ENCODE results near the gene RGS7. TPM values are rescaled to one million over a fixed set of nuclear protein-coding genes. Genes with fewer than 3 reads are reported as not detected.

RGS7 gene
- total and polyA plus RNA-seq, 2 of the 4 experiments (the other 2 are of a cell fraction): 0.58 to 0.72 TPM

DNA sequence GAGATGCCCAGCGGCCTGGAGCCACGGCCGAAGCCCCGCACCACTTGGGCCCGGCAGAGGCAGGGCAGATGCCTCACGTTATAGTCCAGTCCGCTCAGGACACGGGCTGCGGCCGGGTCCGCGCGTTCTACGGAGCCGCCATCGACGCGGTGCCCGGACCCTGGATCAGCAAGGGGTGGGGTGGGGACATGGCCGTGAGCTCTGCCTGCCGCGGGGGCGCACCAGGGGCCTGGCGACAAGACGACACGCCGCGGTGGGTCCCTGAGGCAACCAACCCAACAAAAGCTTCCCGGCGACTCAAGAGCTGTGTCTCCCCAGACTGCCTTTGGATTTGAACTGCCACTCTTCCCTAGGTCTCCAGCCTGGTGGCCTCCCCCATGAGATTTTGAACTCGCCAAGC lies 533.6 kb downstream of the RGS7 start:
- H3K4me3 ChIP-seq (ENCODE audit: insufficient read depth, low read depth, low read length): no peak overlapping the region
- H3K79me1 ChIP-seq (ENCODE audit: low read depth in 1 of 2, low read length in 2 of 2): no peaks in the 10 kb centered on the region
- no peak overlapping the region for H2AK5ac ChIP-seq (ENCODE audit: low read depth, low read length)
- in situ Hi-C loops (cut with MboI; ENCODE audit: low sequenced_read_pairs) (no loop called here), intact Hi-C loops (cut with micrococcal nuclease) (no loop called here), dilution Hi-C loops (cut with HindIII; ENCODE audit: low sequenced_read_pairs, unreplicated experiment) (no loop called here)
- no peak overlapping the region for H3K56ac ChIP-seq (ENCODE audit: extremely low read depth, insufficient read depth, low read length)
- H3K9me3 ChIP-seq (ENCODE audit: control insufficient read depth, insufficient read depth, low read length): 0 out of 2 replicates have a peak, but pooled peaks cover 2% of the 10 kb centered on the region
- no peak overlapping the region for H3K14ac ChIP-seq (replicated peaks; ENCODE audit: low read depth, low read length)
- BruUV-seq (replicated peaks): no TSS peak
- ATAC-seq (ENCODE audit: low read depth): no peak
- no peak overlapping the region for H2AK9ac ChIP-seq (replicated peaks; ENCODE audit: low read depth, low read length, poor library complexity)
- no peak overlapping the region for H4K91ac ChIP-seq (ENCODE audit: insufficient read depth, low read depth, low read length)
- no peak overlapping the region for H3K27ac ChIP-seq (ENCODE audit: insufficient read depth, low read length)
- H2BK15ac ChIP-seq (ENCODE audit: low read depth, low read length): no peak overlapping the region
- H3K4me2 ChIP-seq (ENCODE audit: low read depth, low read length): no peak overlapping the region
- TF ChIP-seq POLR2A (IDR thresholded peaks at IDR 0.05; ENCODE audit: low read depth, low read length): no peak
- no peak for TF ChIP-seq MAZ (IDR thresholded peaks at IDR 0.05; ENCODE audit: borderline replicate concordance, low read depth, low read length)
- TF ChIP-seq MXI1 (IDR thresholded peaks at IDR 0.05; ENCODE audit: borderline replicate concordance, low read depth, low read length): no peak
- TF ChIP-seq, protein P1, sequence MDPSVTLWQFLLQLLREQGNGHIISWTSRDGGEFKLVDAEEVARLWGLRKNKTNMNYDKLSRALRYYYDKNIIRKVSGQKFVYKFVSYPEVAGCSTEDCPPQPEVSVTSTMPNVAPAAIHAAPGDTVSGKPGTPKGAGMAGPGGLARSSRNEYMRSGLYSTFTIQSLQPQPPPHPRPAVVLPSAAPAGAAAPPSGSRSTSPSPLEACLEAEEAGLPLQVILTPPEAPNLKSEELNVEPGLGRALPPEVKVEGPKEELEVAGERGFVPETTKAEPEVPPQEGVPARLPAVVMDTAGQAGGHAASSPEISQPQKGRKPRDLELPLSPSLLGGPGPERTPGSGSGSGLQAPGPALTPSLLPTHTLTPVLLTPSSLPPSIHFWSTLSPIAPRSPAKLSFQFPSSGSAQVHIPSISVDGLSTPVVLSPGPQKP (IDR thresholded peaks at IDR 0.05; ENCODE audit: borderline replicate concordance, low read depth, low read length): no peak
- no peak for TF ChIP-seq NFE2L2 (IDR thresholded peaks at IDR 0.05; ENCODE audit: low read depth, low read length)
- no peak for TF ChIP-seq BHLHE40 (IDR thresholded peaks at IDR 0.05; ENCODE audit: low read depth, low read length)
- TF ChIP-seq RCOR1 (IDR thresholded peaks at IDR 0.05; ENCODE audit: insufficient replicate concordance, low read length): no peak
- no peak for TF ChIP-seq CEBPB (IDR thresholded peaks at IDR 0.05; ENCODE audit: low read depth, low read length)
- TF ChIP-seq RAD21 (IDR thresholded peaks at IDR 0.05; ENCODE audit: low read length): no peak
- no peaks in the 10 kb centered on the region for H3K27me3 ChIP-seq (ENCODE audit: control insufficient read depth, insufficient read depth, low read length)
- no peak overlapping the region for H3K9ac ChIP-seq (ENCODE audit: low read depth, low read length)
- H4K8ac ChIP-seq (ENCODE audit: low read depth in 2 of 2, low read length in 2 of 2): no peak overlapping the region
- H3K23ac ChIP-seq (ENCODE audit: low read depth, low read length): no peak overlapping the region
- no peak overlapping the region for H2BK120ac ChIP-seq (ENCODE audit: low read depth, low read length)
- DNase-seq: no peak
- 93% methylated on average over 26 of the region's 31 CpGs; no CpG with 5 or more reads in 1 of the 2 experiments for WGBS, 2 experiments (ENCODE audit: extremely low coverage in 2 of 2, insufficient read length in 1 of 2)
- no peaks in the 10 kb centered on the region for H3K36me3 ChIP-seq (ENCODE audit: control insufficient read depth, insufficient read depth, low read length)
- H3K4me1 ChIP-seq (ENCODE audit: control insufficient read depth, insufficient read depth, low read length): no peaks in the 10 kb centered on the region
- H2AFZ ChIP-seq (replicated peaks; ENCODE audit: low read length, poor library complexity): no peak overlapping the region
- ChIA-PET CTCF (no interaction called here), POLR2A (ENCODE audit: unreplicated experiment) (no interaction called here)
- no peak overlapping the region for H3K18ac ChIP-seq (ENCODE audit: low read depth, low read length)
- no peaks in the 10 kb centered on the region for H3K9me1 ChIP-seq (ENCODE audit: insufficient read depth, low read length)
- H4K20me1 ChIP-seq (ENCODE audit: insufficient read depth, low read length): no peaks in the 10 kb centered on the region
- no peak overlapping the region for H3K4ac ChIP-seq (ENCODE audit: low read depth, low read length)
- H2BK5ac ChIP-seq (ENCODE audit: low read depth, low read length, poor library complexity, severe bottlenecking): no peak overlapping the region
- H4K5ac ChIP-seq (ENCODE audit: low read depth, low read length): no peak overlapping the region
- H2BK20ac ChIP-seq (ENCODE audit: low read depth, low read length): no peak overlapping the region

Data from IMR-90 (cell line).